Astrocyte (in vitro differentiated cells and primary cell): ENCODE data around the gene KCNMB2. TPM values are rescaled to one million over a fixed set of nuclear protein-coding genes. Genes with fewer than 3 reads are reported as not detected.

Experiments
- DNase-seq: peaks from one replicate; pipeline ENCODE4 v3.0.0-alpha.2; 2010; ENCODE audit warnings: low read depth
- FAIRE-seq: peaks from 2 replicates; lab custom pipeline; 2011; peaks lifted over from hg19 to GRCh38; lab: Jason Lieb, UNC
- H2AFZ ChIP-seq: 2 replicates; pipeline ENCODE4 v1.6.0; 2012; ENCODE audit warnings: low read depth, low read length, inconsistent platforms
- H3K27ac ChIP-seq: 2 replicates; pipeline ENCODE4 v1.5.1; 2011; ENCODE audit warnings: low read depth, low read length, inconsistent platforms
- H3K27me3 ChIP-seq: 2 replicates; pipeline ENCODE4 v1.6.0; 2011; ENCODE audit warnings: low read length, inconsistent platforms; ENCODE audit not compliant: insufficient read depth
- H3K36me3 ChIP-seq: 2 replicates; pipeline ENCODE4 v1.5.1; 2011; ENCODE audit warnings: low read length, inconsistent platforms; ENCODE audit not compliant: insufficient read depth
- H3K4me1 ChIP-seq: 2 replicates; pipeline ENCODE4 v1.5.1; 2011; ENCODE audit warnings: low read length, inconsistent platforms; ENCODE audit not compliant: insufficient read depth
- H3K4me2 ChIP-seq: 2 replicates; pipeline ENCODE4 v1.6.0; 2012; ENCODE audit warnings: low read length, inconsistent platforms
- H3K4me3 ChIP-seq: 2 replicates; pipeline ENCODE4 v1.5.1; 2011; ENCODE audit warnings: low read depth, mild to moderate bottlenecking, low read length, inconsistent platforms; ENCODE audit not compliant: insufficient read depth
- H3K79me2 ChIP-seq: 2 replicates; pipeline ENCODE4 v1.6.0; 2012; ENCODE audit warnings: mild to moderate bottlenecking, low read length, inconsistent platforms; ENCODE audit not compliant: insufficient read depth
- H3K9ac ChIP-seq: 2 replicates; pipeline ENCODE4 v1.6.0; 2012; ENCODE audit warnings: mild to moderate bottlenecking, low read length, inconsistent platforms
- H3K9me3 ChIP-seq: 2 replicates; pipeline ENCODE4 v1.5.1; 2012; ENCODE audit warnings: low read depth, mild to moderate bottlenecking, low read length, inconsistent platforms; ENCODE audit not compliant: insufficient read depth
- H4K20me1 ChIP-seq: 2 replicates; pipeline ENCODE4 v1.6.0; 2012; ENCODE audit warnings: low read length, inconsistent platforms; ENCODE audit not compliant: insufficient read depth
- H3K27ac Mint-ChIP-seq: one replicate; pipeline ENCODE4 v1.8.0; 2021; ENCODE audit warnings: mild to moderate bottlenecking, mixed read lengths; ENCODE audit not compliant: unreplicated experiment
- H3K27me3 Mint-ChIP-seq: one replicate; pipeline ENCODE4 v1.8.0; 2021; ENCODE audit warnings: low read depth, mixed read lengths; ENCODE audit not compliant: unreplicated experiment
- H3K36me3 Mint-ChIP-seq: one replicate; pipeline ENCODE4 v1.8.0; 2021; ENCODE audit warnings: low read depth, mixed read lengths; ENCODE audit not compliant: unreplicated experiment
- H3K4me1 Mint-ChIP-seq: one replicate; pipeline ENCODE4 v1.8.0; 2021; ENCODE audit warnings: low read depth, mixed read lengths; ENCODE audit not compliant: unreplicated experiment
- H3K4me3 Mint-ChIP-seq: one replicate; pipeline ENCODE4 v1.8.0; 2021; ENCODE audit warnings: mild to moderate bottlenecking, moderate library complexity, mixed read lengths; ENCODE audit not compliant: unreplicated experiment
- H3K9me3 Mint-ChIP-seq: one replicate; pipeline ENCODE4 v1.8.0; 2021; ENCODE audit warnings: mild to moderate bottlenecking, mixed read lengths; ENCODE audit not compliant: unreplicated experiment
- CTCF ChIP-seq: IDR thresholded peaks from 2 replicates; pipeline ENCODE4 v1.5.1; 2011; ENCODE audit warnings: low read depth, mild to moderate bottlenecking, inconsistent platforms, low read length, moderate library complexity; ENCODE audit not compliant: insufficient read depth
- EZH2 ChIP-seq: IDR thresholded peaks from 2 replicates; pipeline ENCODE4 v1.6.1; 2012; ENCODE audit warnings: mild to moderate bottlenecking, low read length, inconsistent platforms; ENCODE audit not compliant: insufficient read depth
- total RNA-seq: library from RNA; stranded (reverse); gene quantifications from 2 replicates; pipeline ENCODE4 v1.2.1, GENCODE V29; 2021

The KCNMB2 gene
- total RNA-seq, 1 donor from 2014 or later, result not detected

- no peaks in the 10 kb centered on the region for H3K9me3 Mint-ChIP-seq
- peaks cover 18% of the 10 kb centered on the region for H3K4me1 Mint-ChIP-seq
- no peak overlapping the region for H3K4me2 ChIP-seq
- H3K4me3 Mint-ChIP-seq, result no peak overlapping the region
- no peak overlapping the region for H3K9ac ChIP-seq
- H3K79me2 ChIP-seq, result no peaks in the 10 kb centered on the region
- no peaks in the 10 kb centered on the region for H3K36me3 ChIP-seq
- H3K4me1 ChIP-seq, result no peaks in the 10 kb centered on the region
- no peak overlapping the region for H3K4me3 ChIP-seq
- TF ChIP-seq CTCF, result no peak
- TF ChIP-seq EZH2, result no peak
- no peaks in the 10 kb centered on the region for H3K36me3 Mint-ChIP-seq
- H2AFZ ChIP-seq, result no peak overlapping the region
- no peaks in the 10 kb centered on the region for H3K9me3 ChIP-seq
- H4K20me1 ChIP-seq, result no peaks in the 10 kb centered on the region
- H3K27me3 Mint-ChIP-seq, result peaks cover 3% of the 10 kb centered on the region
- H3K27ac Mint-ChIP-seq, result no peak overlapping the region
- no peak for DNase-seq
- no peak overlapping the region for H3K27ac ChIP-seq
- no peaks in the 10 kb centered on the region for H3K27me3 ChIP-seq
- no peak for FAIRE-seq
These were observed 15.8 kb upstream of the KCNMB2 start for GRCh38 chr3:178520451-178520850.

GRCh38 chr3:178522200-178523052 is 13.8 kb upstream of the KCNMB2 start:
- no peak overlapping the region for H2AFZ ChIP-seq
- TF ChIP-seq CTCF (no peak), EZH2 (no peak)
- Mint-ChIP-seq H3K36me3 (no peaks in the 10 kb centered on the region), H3K27ac (no peak overlapping the region), H3K4me1 (peaks cover 18% of the 10 kb centered on the region), H3K27me3 (peaks cover 2% of the 10 kb centered on the region), H3K4me3 (no peak overlapping the region), H3K9me3 (no peaks in the 10 kb centered on the region)
- no peak overlapping the region for H3K27ac ChIP-seq
- no peaks in the 10 kb centered on the region for H3K27me3 ChIP-seq
- no peaks in the 10 kb centered on the region for H4K20me1 ChIP-seq
- no peaks in the 10 kb centered on the region for H3K36me3 ChIP-seq
- FAIRE-seq (peak; percentile 13), DNase-seq (no peak)
- no peaks in the 10 kb centered on the region for H3K4me1 ChIP-seq
- H3K4me3 ChIP-seq, result no peak overlapping the region
- no peak overlapping the region for H3K9ac ChIP-seq
- no peaks in the 10 kb centered on the region for H3K9me3 ChIP-seq
- no peaks in the 10 kb centered on the region for H3K79me2 ChIP-seq
- no peak overlapping the region for H3K4me2 ChIP-seq

- Histone ChIP-seq H4K20me1 (no peaks in the 10 kb centered on the region), H3K27ac (no peak overlapping the region), H3K4me2 (no peak overlapping the region), H3K4me3 (no peak overlapping the region), H3K9ac (no peak overlapping the region), H3K27me3 (no peaks in the 10 kb centered on the region), H3K36me3 (no peaks in the 10 kb centered on the region), H2AFZ (no peak overlapping the region), H3K79me2 (no peaks in the 10 kb centered on the region), H3K9me3 (no peaks in the 10 kb centered on the region), H3K4me1 (no peaks in the 10 kb centered on the region)
- Mint-ChIP-seq H3K4me1 (peaks cover 9% of the 10 kb centered on the region), H3K9me3 (no peaks in the 10 kb centered on the region), H3K27ac (no peak overlapping the region), H3K4me3 (no peak overlapping the region), H3K36me3 (no peaks in the 10 kb centered on the region), H3K27me3 (no peaks in the 10 kb centered on the region)
- FAIRE-seq (no peak), DNase-seq (no peak)
- TF ChIP-seq EZH2, result no peak
- TF ChIP-seq CTCF, result no peak
These were observed 11.0 kb upstream of the KCNMB2 start for GRCh38 chr3:178525251-178525650.
